Umbilical cord (tissue), 2 donors: ENCODE results near the gene EDN3. TPM values are rescaled to one million over a fixed set of nuclear protein-coding genes. Genes with fewer than 3 reads are reported as not detected.

ENCODE experiments used
- DNase-seq: peaks from one replicate; pipeline ENCODE4 v3.0.0-alpha.2; 2015; ENCODE audit warnings: low spot score
- total RNA-seq: library from RNA; depleted of rRNA; stranded (reverse); fragments of >200 nt; gene quantifications from one replicate; pipeline ENCODE4 v1.2.3, GENCODE V29; 2014; ENCODE audit warnings: low replicate concordance; ENCODE audit not compliant: insufficient read depth

Gene EDN3
- 18.5 TPM for total RNA-seq

- DNase-seq = no peak
Measured at GRCh38 chr20:59300333-59301081, at the start of gene EDN3. Gene EDN3 (plus strand): TSS chr20:59300611. CDS start chr20:59300813, 202 bp downstream.

GRCh38 chr20:59253325-59253724 lies 47.1 kb upstream of the EDN3 start:
- no peak for DNase-seq

- no peak for DNase-seq
Measured at GRCh38 chr20:59253779-59254319, 46.6 kb upstream of the EDN3 start.

GRCh38 chr20:59255256-59255655 lies 45.2 kb upstream of the EDN3 start:
- DNase-seq = no peak

- DNase-seq = no peak
Measured at GRCh38 chr20:59258221-59258621, 42.2 kb upstream of the EDN3 start.

GRCh38 chr20:59259946-59260345 lies 40.5 kb upstream of the EDN3 start:
- DNase-seq = no peak

- no peak for DNase-seq
Measured at GRCh38 chr20:59265298-59265697, 35.1 kb upstream of the EDN3 start.

- DNase-seq = no peak
Measured at GRCh38 chr20:59268870-59269269, 31.5 kb upstream of the EDN3 start.

GRCh38 chr20:59269411-59270025 lies 30.9 kb upstream of the EDN3 start:
- no peak for DNase-seq

- no peak for DNase-seq
Measured at GRCh38 chr20:59270380-59270779, 30.0 kb upstream of the EDN3 start.

GRCh38 chr20:59273739-59274357 lies 26.6 kb upstream of the EDN3 start:
- DNase-seq = no peak

GRCh38 chr20:59276938-59277337 lies 23.5 kb upstream of the EDN3 start:
- DNase-seq = no peak

GRCh38 chr20:59284470-59284869 lies 15.9 kb upstream of the EDN3 start:
- DNase-seq = no peak

GRCh38 chr20:59289994-59290393 lies 10.4 kb upstream of the EDN3 start:
- no peak for DNase-seq

GRCh38 chr20:59291740-59292383 lies 8.5 kb upstream of the EDN3 start:
- DNase-seq = no peak

GRCh38 chr20:59295531-59295930 lies 4.9 kb upstream of the EDN3 start:
- DNase-seq = no peak

GRCh38 chr20:59297686-59298085 lies 2.7 kb upstream of the EDN3 start:
- DNase-seq = no peak

- DNase-seq = no peak
Measured at GRCh38 chr20:59299945-59300332, 472 bp upstream of the EDN3 start.

- no peak for DNase-seq
Measured at GRCh38 chr20:59301343-59302007, 1.1 kb downstream of the EDN3 start.

GRCh38 chr20:59305908-59306655 lies 5.7 kb downstream of the EDN3 start:
- peak; percentile 50 for DNase-seq

GRCh38 chr20:59307270-59307669 lies 6.9 kb downstream of the EDN3 start:
- DNase-seq = no peak
